Left forelimb (tissue), 1 donor: Measurements from ENCODE around the gene KMT5C.

Experiments
- DNase-seq: peaks from one replicate; pipeline ENCODE4 v3.0.0-alpha.2; 2018; ENCODE audit warnings: low spot score

KMT5C gene

GRCh38 chr19:55368701-55369563 lies 29.3 kb downstream of the KMT5C start:
- DNase-seq, result no peak

DNA sequence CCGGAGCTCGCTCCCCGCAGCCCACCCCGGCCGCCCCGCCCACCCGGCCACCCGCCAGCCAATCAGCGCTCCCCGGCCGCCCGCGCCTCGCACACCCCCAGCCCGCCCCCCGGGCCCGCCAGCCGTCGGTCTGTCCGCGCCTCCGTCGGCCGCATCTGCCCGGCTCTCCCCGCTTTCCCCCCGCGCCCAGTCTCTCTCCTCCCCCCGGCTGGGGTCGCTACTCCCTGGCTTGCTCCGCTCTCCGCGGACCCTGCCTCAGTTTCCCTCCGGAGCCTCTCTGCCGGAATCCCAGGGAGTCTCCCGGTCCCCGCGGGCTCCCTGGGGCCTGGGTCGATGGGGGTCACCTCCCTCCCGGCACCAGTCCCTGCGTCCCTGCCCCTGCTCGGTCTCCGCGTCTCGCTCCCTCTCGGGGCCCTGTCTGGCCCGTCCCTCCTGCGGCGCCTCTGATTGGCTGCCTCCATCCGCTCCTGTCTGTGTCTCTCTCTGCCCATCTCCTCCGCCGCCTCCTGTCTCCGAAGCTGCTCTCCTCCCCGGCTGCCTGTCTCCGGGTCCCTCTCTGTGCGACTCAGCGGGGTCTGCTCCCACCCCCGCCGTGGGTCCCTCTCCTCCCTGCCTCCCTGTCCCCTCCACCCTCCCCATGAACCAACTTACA lies 30.1 kb downstream of the KMT5C start:
- DNase-seq, result no peak

DNA sequence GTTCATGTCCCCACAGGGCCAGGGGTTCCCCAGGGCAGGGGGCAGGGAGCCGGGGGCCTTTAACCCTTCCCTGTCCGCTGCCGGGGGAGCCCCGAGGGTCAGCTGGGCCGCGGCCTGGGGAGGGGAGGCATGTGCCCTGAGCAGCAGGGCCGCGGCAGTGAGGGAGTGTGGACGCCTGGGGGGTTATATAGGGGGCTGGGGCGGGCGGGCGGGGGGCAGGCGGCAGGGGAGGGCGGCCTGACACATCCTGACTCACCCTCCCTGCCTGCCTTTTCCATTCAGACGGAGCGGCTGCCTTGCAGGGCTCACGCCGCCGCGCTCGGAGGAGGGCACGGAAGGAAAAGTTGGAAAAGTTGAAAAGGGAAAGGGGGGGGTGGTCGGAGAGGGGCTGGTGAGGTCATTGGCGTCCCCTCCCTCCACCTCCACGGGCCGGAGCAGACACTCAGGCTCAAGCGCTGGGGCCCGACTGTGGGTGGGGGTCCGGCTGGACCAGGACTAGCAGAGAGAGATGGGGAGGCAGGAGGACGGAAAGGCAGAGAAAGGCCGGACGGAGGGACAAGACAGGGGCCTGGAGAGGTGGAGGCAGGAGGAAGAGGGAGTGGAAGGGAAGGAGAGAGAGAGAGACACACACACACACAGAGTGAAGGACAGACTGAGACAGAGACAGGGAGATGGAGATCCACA lies 30.8 kb downstream of the KMT5C start, which contains the start of gene IL11:
Gene IL11 (minus strand): TSS at position 159 of the 684 bp plus-strand sequence. CDS start 153 bp downstream, at position 6.
- no peak for DNase-seq

- DNase-seq, result no peak
Observed at GRCh38 chr19:55372316-55373081, 32.8 kb downstream of the KMT5C start.

GRCh38 chr19:55373306-55373992 lies 33.8 kb downstream of the KMT5C start:
- no peak for DNase-seq

DNA sequence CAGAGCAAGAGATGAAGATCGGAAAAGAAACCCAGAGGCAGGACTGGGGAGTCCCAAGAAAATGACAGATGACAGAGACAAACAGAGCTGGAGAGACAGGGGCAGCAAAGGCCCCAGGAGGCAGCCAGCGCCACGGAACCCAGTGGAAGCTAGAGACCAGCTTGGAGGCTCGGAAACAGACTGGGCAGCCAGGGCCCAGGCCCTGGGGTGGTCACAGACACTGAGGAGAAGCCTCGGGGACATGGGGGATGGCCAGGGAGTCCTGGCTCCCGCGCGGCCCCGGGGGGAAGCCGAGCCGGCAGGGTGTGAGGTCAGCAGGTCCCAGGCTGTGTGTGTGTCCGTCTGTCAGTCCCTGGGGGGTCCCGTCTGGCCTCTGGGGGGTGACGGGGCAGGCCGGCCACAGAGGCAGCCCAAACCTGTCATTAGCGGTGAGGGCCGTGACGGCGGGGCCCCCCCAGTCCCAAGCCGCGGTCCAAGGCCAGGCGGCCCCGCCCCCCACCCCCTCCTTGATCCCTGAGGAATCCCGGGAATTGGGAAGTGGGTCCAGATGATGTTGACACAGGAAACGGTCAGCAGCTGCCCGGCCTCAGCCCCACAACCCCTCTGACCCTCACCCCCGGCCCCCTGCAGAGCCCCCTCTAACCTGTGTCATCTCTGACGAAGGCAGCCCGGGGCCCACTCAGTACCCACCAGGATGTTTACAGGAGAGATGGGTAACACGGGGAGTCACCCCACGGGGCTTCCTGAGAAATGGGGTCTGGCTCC lies 34.5 kb downstream of the KMT5C start:
- DNase-seq, result no peak

DNA sequence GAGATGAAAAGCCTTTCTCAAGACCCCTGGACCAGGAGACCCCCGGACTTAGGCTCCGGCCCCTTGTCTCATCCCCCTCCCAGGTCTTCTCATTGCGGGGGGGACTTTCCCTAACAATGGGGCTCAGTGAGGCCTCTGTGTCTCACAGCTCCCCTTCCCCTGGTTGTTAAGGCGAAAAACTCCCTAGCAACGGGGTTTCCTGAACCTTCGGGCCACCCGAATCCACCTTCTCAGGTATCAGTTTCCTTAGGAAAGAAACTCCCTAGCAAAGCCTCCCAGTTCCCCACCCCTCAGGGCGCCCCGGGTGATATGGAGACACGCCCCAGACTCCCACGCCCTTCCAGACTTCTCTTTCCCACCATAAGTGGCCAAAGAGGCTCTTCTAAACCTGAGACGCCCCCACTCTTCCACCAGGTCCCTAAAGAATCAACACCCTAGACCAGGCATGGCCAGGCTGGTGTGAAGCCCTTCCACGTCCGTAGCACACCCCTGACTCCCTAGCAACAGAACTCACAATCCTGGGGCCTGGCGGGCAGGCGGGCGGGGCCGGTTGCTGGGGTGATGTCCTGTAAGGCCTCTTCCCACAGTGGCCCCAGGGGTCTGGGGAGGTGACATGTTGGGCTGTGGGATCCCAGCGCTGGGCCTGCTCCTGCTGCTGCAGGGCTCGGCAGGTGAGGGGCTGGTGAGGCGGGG lies 36.7 kb downstream of the KMT5C start, which contains the start of gene TMEM190:
Gene TMEM190 (plus strand): TSS at position 586 of the 693 bp plus-strand sequence. CDS start 28 bp downstream, at position 614.
- DNase-seq, result no peak

DNA sequence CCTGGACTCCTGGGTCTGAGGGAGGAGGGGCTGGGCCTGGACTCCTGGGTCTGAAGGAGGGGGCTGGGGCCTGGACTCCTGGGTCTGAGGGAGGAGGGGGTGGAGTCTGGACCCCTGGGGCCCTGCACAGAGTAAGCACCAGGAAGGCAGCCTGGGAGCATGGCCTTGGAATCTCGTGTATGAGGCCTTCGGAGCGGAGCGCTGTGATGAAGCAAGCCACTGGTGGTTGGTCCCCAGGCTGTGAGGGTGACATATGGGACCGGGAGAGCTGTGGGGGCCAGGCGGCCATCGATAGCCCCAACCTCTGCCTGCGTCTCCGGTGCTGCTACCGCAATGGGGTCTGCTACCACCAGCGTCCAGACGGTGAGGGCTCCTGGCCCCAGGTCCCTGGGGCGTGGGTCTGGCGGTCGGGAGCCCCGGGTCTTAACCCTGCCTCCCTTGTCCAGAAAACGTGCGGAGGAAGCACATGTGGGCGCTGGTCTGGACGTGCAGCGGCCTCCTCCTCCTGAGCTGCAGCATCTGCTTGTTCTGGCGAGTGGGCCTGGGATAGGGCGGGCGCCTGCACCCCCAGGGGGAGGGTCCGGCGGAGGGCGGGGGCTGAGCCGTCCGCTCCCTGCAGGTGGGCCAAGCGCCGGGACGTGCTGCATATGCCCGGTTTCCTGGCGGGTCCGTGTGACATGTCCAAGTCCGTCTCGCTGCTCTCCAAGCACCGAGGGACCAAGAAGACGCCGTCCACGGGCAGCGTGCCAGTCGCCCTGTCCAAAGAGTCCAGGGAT lies 37.9 kb downstream of the KMT5C start:
- DNase-seq, result no peak

GRCh38 chr19:55379174-55379573 lies 39.5 kb downstream of the KMT5C start:
- no peak for DNase-seq

- no peak for DNase-seq
Observed at GRCh38 chr19:55382013-55382412, 42.3 kb downstream of the KMT5C start.

DNA sequence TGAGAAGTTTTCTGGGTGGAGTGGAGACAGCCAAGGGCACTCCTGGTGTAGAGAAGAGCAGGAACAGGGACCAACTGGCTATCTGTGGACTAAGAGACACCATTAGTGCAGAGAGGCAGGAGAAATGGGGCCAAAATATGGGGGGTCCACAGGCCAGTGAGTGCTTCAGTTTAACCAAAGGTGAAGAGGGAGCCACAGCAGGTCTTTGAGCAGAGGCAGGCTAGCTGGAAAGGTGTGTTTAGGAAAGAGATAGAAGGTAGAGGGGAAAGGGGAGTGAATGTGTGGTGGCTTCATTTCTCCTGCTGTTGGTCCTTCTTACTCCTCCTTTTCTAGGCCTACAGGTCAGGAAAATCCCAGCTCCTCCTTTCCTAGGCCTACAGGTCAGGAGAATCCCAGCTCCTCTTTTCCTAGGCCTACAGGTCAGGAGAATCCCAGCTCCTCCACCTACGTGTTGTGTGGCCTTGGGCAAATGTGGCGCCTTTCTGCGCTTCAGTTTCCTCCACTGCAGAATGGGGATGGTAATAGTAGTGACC lies 42.9 kb downstream of the KMT5C start:
- DNase-seq, result no peak

DNA sequence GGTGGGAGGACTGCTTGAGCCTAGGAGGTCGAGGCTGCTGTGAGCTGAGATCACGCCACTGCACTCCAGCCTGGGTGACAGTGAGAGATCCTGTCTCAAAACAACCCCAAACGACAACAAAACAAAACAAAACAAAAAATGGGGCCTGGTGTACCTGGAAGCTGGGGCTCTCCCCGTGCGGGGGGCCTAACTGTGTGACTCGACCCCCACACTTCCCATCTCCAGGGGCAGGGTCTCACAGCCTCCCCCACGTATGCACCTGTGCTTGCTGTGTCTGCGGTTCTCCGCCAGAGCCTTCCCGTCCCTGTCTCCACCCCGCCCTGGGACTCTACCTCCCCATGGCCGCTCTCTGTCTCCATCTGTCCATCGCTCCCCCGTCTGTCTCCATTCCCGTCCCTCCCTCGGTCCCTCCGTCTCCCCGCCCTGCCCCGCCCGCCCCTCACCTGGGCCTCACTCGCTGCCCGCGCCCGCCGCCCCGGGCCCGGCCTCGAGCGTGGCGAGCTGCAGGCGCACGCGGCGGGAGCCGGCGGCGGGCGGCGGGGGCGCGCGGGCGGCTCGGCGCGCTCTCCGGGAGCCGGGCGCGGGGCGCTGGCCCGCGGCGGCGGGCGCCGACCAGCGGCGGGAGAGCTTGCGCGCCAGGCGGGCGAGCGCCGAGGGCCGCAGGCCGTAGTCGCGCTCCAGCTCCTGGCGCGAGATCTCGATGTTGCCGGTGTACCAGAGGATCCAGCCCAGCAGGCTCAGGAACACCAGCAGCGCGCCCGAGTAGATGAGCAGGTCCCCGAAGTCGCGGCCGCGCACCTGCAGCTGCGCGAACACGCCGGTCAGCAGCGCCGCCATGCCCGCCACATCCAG lies 43.8 kb downstream of the KMT5C start:
- no peak for DNase-seq

GRCh38 chr19:55384131-55384919 lies 44.6 kb downstream of the KMT5C start, which contains the start of gene TMEM238:
TSS of gene TMEM238 (minus strand) at chr19:55384292. CDS start at chr19:55384259, 33 bp downstream.
- DNase-seq, result no peak

DNA sequence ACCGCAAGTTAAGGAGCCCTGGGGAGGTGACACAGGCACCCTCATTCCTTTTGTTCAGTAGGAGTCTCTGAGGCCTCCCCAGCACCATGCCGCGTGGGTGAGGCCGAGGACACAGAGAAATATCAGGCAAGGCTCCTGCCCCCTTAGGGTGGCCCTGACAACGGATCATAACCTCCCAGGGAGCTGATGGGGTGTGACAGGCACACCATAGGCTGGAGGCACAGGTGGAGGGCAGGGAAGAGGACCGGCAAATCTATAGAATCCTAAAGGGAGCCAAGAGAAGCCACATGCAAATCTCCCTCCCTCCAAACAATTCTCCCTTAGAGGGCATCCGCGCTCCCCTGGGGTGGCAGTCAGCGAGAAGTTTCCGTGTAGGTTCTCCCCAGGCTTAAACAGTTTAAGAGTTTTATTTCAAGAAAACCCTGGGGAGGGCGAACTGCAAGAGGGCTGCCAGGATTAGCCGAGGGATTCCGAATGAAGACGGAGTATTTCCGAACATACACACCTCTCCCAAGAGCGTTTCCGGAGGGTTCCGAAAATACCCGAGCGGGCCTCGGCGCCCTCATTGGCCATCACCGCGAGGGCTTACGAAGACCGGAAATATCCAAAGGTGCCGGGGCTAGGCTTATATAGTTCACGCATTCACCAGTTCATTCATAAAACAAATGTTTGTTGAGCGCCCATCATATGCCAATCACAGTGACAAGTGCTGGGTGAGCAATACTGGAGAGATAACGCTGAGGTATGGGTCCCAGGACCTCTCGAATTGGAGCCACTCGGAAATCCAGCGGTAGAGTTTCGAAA lies 45.4 kb downstream of the KMT5C start:
- DNase-seq, result peak; percentile 95

DNA sequence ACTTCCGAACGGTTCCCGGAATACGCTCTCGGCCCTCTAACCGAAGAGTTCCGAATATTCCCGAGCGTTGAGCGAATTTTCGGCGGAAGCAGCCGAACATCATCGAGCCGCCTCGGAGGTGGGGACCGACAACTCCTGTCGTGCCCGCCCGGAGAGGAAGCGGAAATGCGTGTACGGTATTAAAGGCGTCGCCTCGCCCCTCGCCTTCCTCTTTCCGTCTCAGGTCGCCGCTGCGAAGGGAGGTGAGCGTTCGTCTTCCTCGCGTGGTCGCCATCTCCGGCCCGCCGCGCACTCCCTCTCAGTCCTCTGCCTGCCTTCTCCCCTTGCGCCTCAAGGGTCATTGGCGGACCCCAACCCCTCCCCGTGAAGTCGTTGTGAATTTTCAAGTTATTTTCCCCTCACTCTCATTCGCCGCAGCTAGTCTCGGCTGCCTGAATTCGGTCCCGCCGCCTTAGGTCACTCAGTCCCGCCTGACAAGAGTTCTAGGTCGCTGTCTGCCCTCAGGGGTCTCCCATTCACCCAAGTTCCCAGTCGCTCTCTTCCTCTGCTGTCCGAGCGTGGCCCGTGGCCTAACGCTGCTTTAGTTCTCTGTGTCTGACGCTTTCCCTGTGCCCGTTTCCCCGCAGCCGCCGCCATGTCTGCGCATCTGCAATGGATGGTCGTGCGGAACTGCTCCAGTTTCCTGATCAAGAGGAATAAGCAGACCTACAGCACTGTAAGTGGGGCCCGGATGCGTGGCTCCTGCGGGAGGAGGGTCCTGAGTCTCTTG lies 46.2 kb downstream of the KMT5C start, which contains the start of gene RPL28:
Gene RPL28 (plus strand): TSS at position 209 of the 769 bp plus-strand sequence. CDS start 426 bp downstream, at position 635.
- peak; percentile 98 for DNase-seq
